Activated T-cell treated with anti-CD3 and anti-CD28 coated beads for 4 hours (primary cell): ENCODE data around the gene ATF6.
"Not testable (repeated sequence)": the region's sequence is repeated elsewhere in the genome, so short reads cannot be mapped to it uniquely, and the experiment has no call there.

Source experiments
- DNase-seq: peaks from one replicate; pipeline ENCODE4 v3.0.0-alpha.2; 2020

ATF6 gene

DNA sequence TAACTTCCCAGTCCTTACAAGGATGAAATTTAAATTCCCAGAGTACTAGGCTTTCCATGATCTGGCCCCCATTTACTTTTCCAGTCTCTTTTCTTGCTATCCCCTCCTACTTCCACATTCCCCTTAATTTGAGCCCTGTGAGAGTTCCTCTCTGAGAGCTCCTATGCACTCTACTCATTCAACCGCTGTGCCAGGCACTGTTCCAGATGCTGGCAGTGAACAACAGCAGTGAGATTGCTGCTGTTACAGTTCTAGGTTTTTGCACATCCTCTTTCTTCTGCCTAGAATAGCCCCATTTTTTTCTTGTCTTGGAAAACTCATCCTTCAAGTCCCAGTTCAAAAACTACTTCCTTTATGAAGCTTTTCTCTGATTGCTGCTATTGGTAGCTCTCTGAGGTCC is 18.8 kb downstream of the ATF6 start:
- no peak for DNase-seq

DNA sequence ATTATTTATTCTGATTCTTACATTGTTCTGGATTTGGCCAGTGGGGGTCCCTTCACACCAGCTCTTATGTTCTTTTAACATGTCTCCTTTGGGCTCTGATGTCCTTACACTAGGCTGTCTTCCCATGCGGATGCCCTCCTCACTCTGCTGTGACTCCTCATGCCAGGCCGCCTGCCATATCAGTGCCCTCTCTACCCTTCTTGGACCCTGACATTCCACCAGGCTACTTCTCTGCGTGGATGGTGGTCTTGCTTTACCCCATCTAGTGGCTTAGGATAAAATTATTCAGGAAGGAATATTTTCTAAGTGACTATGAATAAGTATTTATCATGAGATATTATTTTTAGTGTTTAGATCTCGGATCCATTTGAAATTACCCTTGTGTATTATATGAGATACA is 21.2 kb downstream of the ATF6 start:
- DNase-seq, result no peak

DNA sequence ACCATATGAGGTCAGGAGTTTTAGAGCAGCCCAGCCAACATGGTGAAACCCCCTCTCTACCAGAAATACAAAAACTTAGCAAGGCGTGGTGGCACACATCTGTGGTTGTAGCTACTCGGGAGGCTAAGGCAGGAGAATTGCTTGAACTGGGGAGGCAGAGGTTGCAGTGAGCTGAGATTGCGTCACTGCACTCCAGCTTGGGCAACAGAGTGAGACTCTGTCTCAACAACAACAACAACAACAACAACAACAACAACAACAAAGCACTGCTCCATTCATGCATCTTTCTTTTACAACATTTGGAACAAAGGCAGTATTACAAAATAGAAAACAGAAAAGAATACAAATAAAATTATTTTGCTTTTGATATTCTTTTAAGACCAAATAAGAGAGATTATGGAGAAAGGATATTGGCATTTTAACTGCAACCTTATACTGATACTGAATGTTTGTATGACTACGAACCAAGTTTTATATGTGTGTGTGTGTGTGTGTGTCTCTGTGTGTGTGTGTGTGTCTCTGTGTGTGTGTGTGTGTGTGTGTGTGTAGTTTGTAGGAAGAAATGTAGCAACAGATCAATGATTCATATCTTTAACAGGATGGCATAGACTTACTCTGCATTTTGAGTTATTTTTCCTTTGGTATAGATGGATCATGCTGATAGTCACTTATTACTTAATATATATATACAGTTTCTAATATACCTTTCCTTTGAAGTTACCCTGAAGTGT is 24.6 kb downstream of the ATF6 start:
- no peak for DNase-seq

DNA sequence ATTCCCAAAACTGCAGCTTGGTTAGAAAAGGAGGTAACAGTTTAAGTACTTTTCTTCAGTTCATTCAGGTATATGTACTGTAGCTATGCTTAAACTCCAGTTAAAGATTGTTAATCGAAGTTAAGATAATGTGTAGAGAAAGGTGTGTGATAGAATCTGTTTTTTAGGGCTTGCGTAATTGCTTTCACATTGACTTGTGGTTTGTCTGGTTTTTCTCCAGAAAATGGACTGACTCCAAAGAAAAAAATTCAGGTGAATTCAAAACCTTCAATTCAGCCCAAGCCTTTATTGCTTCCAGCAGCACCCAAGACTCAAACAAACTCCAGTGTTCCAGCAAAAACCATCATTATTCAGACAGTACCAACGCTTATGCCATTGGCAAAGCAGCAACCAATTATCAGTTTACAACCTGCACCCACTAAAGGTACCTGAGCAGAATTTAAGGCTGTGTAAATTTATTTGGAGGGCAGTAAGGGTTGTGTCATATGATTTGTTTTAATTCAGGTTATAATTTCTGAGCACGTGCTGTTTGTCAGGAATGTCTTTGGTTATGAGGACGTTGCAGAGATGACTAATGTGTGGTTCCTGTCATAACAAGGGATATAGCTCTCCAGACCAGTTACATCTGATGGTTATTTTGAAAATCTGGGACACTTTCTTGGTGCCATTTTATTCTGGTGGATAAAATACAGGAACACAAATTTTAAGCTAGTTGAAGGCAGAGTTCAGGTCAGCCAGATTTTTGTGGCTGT is 26.0 kb downstream of the ATF6 start:
- DNase-seq, result no peak

DNA sequence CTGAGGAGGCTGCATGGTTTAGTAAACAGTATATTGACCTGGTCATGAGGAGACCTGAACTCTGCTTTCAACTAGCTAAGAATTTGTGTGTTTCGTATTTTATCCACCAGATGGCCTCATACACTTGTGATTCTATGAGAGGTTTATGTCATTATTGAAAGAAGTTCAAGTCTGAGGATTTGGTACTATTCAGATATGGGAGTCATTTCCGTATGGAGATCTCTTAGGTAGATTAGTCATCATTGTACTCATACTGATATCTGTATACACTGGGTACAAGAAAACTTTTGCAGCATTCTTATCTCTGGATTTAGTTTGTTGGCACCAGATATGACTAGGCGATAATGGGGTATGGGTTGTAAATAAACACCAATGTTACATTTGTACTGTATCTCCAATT is 26.6 kb downstream of the ATF6 start:
- no peak for DNase-seq

DNA sequence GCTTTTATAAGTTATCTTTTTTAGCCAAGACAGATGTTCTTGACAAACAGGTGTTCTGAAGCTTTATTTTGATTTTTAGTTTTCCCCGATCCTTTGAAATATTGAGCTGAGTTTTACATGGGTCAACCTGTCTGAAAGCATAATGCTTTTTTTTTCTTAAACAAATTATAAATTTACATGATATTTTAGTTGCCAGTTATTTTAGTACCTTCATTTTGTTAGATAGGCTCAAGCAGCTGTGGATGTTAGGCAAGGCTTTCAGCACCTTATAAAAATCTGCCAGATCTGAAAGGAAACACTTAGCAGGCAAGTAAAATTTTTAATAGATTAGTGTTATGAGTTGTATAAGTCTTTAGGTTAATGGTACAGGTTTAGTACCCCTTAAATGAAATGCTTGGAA is 33.7 kb downstream of the ATF6 start:
- DNase-seq, result no peak

DNA sequence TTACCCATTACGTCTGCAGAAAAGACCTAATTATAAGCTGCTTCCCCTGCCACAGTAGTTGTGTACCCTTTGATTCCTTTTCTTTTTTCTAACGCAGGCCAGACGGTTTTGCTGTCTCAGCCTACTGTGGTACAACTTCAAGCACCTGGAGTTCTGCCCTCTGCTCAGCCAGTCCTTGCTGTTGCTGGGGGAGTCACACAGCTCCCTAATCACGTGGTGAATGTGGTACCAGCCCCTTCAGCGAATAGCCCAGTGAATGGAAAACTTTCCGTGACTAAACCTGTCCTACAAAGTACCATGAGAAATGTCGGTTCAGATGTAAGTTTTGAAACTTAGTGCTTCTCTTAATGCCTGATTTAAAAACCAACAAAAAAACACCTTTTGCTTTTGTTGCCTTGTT is 35.8 kb downstream of the ATF6 start:
- no peak for DNase-seq

DNA sequence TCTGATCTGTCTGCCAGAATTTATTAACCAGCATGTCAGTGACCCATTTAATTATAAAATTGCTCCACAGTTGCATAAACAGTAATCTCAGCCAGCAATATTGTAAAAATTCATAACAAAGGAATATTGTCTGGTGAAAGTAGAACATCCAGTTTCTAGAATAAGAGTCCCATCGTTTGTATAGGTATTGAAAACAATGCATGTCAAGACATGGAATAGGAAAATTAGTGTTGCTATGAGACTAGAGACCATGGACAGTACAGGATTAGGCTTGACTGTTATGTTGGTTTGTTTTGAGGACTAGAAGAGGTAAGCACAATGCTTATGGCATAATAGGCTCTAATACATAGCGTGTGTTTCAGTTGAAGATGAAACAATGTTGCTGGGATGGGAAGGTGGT is 37.1 kb downstream of the ATF6 start:
- no peak for DNase-seq

DNA sequence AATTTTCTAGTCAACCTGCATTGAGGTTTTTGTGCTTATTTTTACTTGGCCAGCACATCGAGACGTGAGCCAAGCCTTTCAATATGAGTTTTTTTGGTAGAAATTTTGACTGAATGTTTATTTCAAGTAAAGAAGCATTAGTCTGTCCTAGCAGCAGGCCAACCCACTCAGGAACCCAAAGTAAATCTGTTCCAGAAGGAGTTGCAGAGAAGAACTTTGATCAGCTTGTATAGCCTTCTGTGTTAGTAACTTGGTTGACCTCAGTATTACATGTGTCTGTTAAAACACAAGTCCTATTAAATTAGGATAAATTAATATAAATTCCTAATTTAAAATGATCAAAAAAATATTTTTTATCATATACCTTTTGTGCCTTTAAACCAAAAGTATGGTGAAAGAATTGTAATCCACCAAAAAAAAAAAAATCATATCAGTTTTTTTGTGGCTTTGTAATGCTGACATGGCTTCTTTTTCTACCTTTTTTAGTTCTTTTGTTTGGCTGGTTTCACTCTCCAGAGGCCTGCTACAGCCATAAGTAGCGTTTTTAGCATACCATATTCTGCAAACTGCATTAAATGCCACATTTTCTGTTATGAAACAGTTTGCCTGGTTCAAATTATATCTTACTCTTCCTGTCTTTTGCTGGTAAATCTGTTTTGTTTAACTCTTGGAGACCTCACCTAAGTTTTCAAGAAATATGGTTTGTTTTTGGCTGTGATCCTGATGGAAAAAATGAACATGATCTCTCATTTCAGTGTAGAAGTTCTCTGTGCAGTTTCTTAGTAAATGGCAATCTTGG is 39.5 kb downstream of the ATF6 start:
- DNase-seq, result no peak

DNA sequence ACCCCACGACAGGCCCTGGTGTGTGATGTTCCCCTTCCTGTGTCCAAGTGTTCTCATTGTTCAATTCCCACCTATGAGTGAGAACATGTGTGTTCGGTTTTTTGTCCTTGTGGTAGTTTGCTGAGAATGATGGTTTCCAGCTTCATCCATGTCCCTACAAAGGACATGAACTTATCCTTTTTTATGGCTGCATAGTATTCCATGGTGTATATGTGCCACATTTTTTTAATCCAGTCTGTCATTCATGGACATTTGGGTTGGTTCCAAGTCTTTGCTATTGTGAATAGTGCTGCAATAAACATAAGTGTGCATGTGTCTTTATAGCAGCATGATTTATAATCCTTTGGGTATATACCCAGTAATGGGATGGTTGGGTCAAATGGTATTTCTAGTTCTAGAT is 43.1 kb downstream of the ATF6 start:
- not testable (repeated sequence) for DNase-seq

DNA sequence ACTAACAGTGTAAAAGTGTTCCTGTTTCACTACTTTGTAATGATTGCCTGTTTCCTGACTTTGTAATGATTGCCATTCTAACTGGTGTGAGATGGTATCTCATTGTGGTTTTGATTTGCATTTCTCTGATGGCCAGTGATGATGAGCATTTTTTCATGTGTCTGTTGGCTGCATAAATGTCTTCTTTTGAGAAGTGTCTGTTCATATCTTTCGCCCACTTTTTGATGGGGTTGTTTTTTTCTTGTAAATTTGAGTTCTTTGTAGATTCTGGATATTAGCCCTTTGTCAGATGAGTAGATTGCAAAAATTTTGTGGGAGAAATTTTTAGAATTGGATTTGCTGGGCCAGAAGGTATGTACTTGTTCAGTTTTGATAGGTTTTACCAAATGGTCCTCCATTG is 43.5 kb downstream of the ATF6 start:
- DNase-seq, result not testable (repeated sequence)

DNA sequence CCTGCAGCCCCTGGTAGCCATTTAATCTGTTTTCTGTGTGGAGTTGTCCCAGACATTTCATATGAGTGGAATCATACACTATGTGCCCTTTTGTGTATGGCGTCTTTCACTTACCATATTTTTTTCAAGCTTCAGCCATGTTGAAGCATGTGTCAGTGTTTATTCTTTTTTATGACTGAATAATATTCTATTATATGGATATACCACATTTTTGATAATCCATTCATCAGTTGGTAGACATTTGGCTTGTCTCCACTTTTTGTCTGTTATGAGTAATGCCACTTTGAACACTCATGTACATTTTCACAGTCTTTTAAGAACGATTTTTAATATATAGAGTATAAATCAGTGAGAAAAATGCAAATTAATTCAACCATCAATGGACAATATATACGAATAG is 44.7 kb downstream of the ATF6 start:
- no peak for DNase-seq

DNA sequence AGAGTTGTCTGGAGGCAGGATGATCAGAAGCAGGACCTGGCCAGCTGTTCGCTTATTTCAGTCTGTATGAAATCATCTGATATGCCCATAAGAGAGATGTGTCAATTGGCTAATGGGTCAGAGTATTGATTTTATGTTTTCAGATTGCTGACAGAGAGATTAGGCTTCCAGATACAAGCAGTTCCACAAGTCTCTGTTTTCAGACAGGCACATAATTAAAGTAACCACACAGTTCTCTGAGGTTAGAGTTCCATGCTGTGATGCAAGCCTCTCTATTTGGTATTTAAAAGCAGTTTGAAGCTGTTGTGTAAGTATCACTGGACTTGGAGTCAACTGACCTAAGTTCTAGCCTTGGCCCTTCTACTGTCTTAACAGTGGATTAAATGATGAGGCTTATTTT is 50.1 kb downstream of the ATF6 start:
- DNase-seq, result no peak

DNA sequence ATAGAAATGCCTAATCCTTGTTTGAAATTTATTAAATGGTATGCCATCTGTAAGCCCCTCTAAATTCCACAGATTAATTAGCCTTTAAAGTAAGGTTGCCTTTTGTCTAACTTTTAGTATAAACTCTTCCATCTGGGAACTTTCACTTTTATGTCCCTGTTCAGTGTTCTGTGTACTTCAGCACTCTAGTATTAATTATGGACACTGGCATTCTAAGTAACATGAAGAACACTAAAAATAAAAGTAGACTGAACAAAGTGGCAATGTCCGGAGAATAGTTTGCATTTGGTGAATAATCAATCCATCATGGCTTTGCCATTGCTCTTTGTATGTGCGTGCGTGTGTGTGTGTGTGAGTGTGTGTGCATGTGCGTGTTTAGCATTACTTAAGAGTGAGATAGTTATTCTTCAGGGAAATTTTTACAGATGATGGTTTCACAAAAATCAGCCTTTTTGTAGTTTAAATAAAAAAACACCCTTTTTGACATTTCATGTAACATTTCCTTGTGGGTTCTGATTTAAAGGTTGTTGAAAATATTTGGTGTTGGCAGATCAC is 51.1 kb downstream of the ATF6 start:
- no peak for DNase-seq

DNA sequence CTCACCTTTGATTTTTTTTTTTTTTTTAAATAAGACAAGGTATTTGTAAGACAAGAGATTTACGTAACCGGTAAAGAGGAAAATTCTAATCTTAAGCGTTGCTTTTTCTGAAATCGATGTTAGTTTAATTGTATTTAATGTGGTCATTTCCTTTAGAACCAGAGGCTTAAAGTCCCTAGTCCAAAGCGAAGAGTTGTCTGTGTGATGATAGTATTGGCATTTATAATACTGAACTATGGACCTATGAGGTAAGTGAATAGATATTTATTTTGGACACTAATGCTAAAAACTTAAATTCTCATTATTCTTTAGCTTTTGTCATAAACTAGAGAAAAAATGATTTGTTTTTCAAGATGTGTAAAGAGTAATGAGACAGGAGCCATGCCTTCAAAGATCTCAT is 54.8 kb downstream of the ATF6 start:
- DNase-seq, result no peak

DNA sequence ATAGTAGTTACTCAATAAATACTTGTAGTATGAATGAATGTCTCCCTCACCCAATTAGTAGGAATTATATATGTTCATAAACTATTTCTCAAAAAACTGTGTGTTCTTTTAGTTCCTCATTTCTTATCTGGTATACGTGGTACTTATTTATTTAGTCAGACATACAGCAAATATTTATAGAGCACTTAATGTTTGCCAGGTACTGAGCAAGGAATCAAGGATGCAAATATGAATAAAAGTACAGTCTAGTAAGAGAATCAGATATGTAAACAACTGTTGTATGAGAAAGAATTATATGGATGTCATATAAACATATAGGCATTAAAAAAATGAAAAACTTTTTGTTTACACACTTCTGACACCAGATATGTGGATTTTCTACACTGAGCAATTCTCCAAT is 58.5 kb downstream of the ATF6 start:
- no peak for DNase-seq

DNA sequence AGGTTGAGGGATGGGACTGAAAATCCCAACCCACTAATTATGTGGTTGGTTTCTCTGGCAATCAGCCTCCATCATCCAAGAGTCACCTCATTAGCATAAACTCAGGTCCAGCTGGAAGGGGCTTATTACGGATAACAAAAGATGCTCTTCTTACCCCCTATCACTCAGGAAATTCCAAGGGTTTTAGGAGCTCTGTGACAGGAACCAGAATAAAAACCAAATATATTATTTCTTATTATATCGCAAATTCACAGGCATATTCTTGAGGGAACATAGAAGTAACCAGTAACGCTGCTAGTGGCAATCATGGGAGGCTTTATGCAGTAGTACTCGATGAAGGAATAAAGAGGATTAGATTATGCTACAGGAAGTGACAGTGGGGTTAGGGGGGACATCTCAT is 59.7 kb downstream of the ATF6 start:
- DNase-seq, result no peak

DNA sequence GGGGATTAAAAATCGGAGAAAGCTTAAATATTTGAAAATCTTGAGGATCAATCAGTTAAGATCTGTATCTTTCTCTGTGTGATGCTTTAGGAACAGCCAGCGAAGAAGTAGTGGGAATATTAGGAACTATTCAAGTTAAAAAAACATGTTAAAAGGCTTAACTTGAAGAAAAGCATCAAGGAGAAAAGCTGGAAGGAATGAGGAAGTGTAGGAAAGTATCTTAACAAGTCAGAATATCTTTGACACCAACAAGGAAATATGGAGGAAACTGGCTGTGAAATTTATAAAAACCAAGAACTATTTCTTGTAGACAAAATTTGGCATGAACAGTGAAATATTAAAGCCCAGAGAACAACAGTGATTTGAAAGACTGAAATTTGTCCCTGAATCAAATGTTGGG is 60.4 kb downstream of the ATF6 start:
- DNase-seq, result no peak

DNA sequence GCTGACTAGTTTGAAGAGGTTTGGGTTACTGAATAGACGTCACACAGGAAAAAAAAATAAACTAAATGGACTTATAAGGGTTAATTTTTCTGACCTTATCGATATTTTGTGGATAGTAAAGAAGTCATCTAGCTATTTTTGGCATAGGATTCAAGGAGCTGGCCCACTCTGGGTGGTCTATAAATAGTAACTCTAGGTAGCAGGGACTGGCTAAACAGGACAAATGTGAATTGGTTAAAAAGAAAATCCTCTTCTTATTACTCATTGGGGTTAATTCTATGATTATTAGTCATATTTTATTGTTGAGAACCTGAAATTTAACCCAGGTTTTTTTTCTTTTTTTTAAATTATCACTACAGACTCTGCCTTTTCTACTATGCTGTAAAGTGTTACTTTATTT is 61.7 kb downstream of the ATF6 start:
- no peak for DNase-seq

DNA sequence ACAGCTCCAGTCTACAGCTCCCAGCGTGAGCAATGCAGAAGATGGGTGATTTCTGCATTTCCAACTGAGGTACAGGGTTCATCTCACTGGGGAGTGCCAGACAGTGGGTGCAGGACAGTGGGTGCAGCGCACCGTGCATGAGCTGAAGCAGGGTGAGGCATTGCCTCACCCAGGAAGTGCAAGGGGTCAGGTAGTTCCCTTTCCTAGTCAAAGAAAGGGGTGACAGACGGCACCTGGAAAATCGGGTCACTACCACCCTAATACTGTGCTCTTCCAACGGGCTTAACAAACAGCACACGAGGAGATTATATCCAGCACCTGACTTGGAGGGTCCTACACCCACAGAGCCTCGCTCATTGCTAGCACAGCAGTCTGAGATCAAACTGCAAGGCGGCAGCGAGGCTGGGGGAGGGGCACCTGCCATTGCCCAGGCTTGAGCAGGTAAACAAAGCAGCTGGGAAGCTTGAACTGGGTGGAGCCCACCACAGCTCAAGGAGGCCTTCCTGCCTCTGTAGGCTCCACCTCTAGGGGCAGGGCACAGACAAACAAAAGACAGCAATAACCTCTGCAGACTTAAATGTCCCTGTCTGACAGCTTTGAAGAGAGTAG is 66.3 kb downstream of the ATF6 start:
- DNase-seq, result not testable (repeated sequence)

DNA sequence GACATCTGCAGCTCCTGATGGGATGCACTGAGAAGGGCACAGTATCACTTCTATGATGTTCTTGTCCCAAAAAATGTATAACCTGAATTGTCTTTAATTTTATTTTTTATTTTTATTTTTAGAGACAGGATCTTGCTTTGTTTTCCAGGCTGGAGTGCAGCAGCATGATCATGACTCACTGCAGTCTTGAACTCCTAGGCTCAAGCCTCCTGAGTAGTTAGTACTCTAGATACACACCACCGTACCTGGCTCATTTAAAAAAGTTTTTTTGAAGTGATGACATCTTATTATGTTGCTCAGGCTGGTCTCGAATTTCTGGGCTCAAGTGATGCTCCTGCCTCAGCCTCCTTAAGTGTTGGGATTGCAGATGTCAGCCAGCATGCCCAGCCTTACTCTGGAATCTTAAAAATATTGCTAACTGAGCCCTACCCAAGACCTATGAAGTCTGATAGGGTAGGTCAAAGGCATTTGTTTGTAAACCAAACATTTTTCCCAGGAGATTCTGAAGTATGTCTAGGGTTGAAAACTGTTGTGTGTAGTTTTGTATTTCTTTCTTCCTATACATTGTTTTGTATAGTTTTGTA is 68.9 kb downstream of the ATF6 start:
- DNase-seq, result no peak

DNA sequence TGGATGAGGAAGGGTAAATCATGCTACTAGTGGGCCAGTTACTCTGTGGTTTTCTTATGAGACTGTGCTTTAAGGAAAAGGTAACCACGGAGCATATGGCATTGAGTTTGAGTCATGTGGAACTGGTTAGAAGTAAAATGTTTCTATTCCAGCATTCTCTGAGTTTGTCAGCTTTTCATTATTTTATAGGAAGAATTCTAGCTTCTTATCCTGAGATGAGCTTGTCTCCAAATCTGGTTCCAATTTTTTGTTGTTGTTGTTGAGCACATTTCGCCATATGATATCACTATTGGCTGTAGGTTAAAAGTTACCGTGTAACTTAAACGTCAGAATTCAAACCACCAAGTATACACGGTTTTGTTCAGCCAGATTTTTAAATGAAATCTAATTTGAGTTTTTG is 69.9 kb downstream of the ATF6 start:
- DNase-seq, result no peak

DNA sequence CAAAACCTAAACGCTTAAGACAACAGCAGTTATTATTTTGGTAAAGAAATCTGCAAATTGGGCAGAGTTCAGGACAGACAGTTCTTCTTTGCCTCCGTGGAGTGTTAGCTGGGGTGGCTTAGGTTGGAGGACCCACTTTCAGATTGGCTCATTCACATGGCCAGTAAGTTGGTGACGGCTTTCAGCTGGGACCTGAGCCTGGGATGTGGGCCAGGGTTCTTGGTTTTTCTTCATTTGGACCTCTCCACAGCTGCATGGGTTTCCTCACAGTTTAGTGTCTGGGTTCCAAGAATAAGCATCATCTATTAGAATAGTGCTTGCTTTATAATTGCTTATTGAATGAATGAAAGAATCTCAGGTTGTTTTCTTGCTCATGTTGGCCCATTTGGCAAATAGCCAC is 72.2 kb downstream of the ATF6 start:
- DNase-seq, result no peak
